IMR-90 (cell line): ENCODE data around the gene ANP32B. TPM values are rescaled to one million over a fixed set of nuclear protein-coding genes. Genes with fewer than 3 reads are reported as not detected.

Experiments
- ATAC-seq: fragments of 200-7000 bp; cut with Tn5 transposase; 2 replicates; pipeline ENCODE4 v1.9.1; 2020; ENCODE audit warnings: low read depth, mild to moderate bottlenecking, moderate library complexity
- BruUV-seq: library from RNA; stranded (reverse); fragments of 400-500 nt; replicated peaks from 2 replicates; lab custom pipeline; 2021; lab: Mats Ljungman, UMichigan
- CTCF ChIA-PET: fragments of 300-600 bp; formaldehyde crosslinking; extraction: SDS; loops from one replicate; lab custom pipeline; 2021; ENCODE audit warnings: antibody characterized with exemption; lab: Yijun Ruan, JAX
- POLR2A ChIA-PET: fragments of 300-600 bp; sonication (Branson Sonifier 250); formaldehyde crosslinking; loops from one replicate; lab custom pipeline; 2022; ENCODE audit warnings: antibody characterized with exemption; ENCODE audit not compliant: unreplicated experiment; lab: Charles Lee
- DNase-seq: peaks from one replicate; pipeline ENCODE4 v3.0.0; 2013
- H2AFZ ChIP-seq: replicated peaks from 2 replicates; pipeline ENCODE3; 2013; ENCODE audit warnings: low read length, mild to moderate bottlenecking; ENCODE audit not compliant: poor library complexity
- H2AK5ac ChIP-seq: 2 replicates; pipeline ENCODE4 v1.6.1; 2013; ENCODE audit warnings: low read depth, low read length, inconsistent platforms
- H2AK9ac ChIP-seq: replicated peaks from 2 replicates; pipeline ENCODE3; 2013; ENCODE audit warnings: mild to moderate bottlenecking, low read depth, low read length, moderate library complexity; ENCODE audit not compliant: poor library complexity
- H2BK120ac ChIP-seq: 2 replicates; pipeline ENCODE4 v1.6.1; 2013; ENCODE audit warnings: low read depth, low read length, inconsistent platforms
- H2BK15ac ChIP-seq: 3 replicates; pipeline ENCODE4 v1.6.1; 2013; ENCODE audit warnings: low read depth, low read length, inconsistent platforms
- H2BK20ac ChIP-seq: 2 replicates; pipeline ENCODE4 v1.6.1; 2013; ENCODE audit warnings: low read depth, mild to moderate bottlenecking, inconsistent platforms, low read length, moderate library complexity
- H2BK5ac ChIP-seq: 2 replicates; pipeline ENCODE4 v1.6.1; 2013; ENCODE audit warnings: mild to moderate bottlenecking, low read depth, low read length, inconsistent platforms; ENCODE audit not compliant: poor library complexity, severe bottlenecking
- H3K14ac ChIP-seq: replicated peaks from 2 replicates; pipeline ENCODE4 v1.6.1; 2013; ENCODE audit warnings: low read depth, low read length, inconsistent platforms
- H3K18ac ChIP-seq: 2 replicates; pipeline ENCODE4 v1.6.1; 2013; ENCODE audit warnings: low read depth, low read length, control low read depth
- H3K23ac ChIP-seq: 2 replicates; pipeline ENCODE4 v1.6.1; 2013; ENCODE audit warnings: low read depth, low read length, inconsistent platforms
- H3K27ac ChIP-seq: 2 replicates; pipeline ENCODE4 v1.5.1; 2013; ENCODE audit warnings: mild to moderate bottlenecking, control low read depth, low read length; ENCODE audit not compliant: insufficient read depth
- H3K27me3 ChIP-seq: 2 replicates; pipeline ENCODE4 v1.6.1; 2013; ENCODE audit warnings: low read length; ENCODE audit not compliant: control insufficient read depth, insufficient read depth
- H3K36me3 ChIP-seq: 2 replicates; pipeline ENCODE4 v1.6.1; 2013; ENCODE audit warnings: low read length, mixed read lengths; ENCODE audit not compliant: control insufficient read depth, insufficient read depth
- H3K4ac ChIP-seq: 2 replicates; pipeline ENCODE4 v1.6.1; 2013; ENCODE audit warnings: low read depth, low read length, inconsistent platforms
- H3K4me1 ChIP-seq: 2 replicates; pipeline ENCODE4 v1.6.1; 2013; ENCODE audit warnings: low read length, mixed read lengths; ENCODE audit not compliant: control insufficient read depth, insufficient read depth
- H3K4me2 ChIP-seq: 2 replicates; pipeline ENCODE4 v1.6.1; 2013; ENCODE audit warnings: low read depth, mild to moderate bottlenecking, control low read depth, low read length, moderate library complexity
- H3K4me3 ChIP-seq: 2 replicates; pipeline ENCODE4 v1.5.1; 2013; ENCODE audit warnings: low read depth, mild to moderate bottlenecking, control low read depth, low read length, moderate library complexity; ENCODE audit not compliant: insufficient read depth
- H3K56ac ChIP-seq: 2 replicates; pipeline ENCODE4 v1.6.1; 2013; ENCODE audit warnings: low read length, inconsistent platforms; ENCODE audit not compliant: insufficient read depth; ENCODE audit errors: extremely low read depth
- H3K79me1 ChIP-seq, 2 experiments: 2 replicates each; pipeline ENCODE4 v1.6.1; 2013; ENCODE audit warnings: low read length in 2 of 2, inconsistent platforms in 1 of 2, low read depth in 1 of 2
- H3K9ac ChIP-seq: 2 replicates; pipeline ENCODE4 v1.6.1; 2013; ENCODE audit warnings: low read depth, low read length, control low read depth
- H3K9me1 ChIP-seq: 2 replicates; pipeline ENCODE4 v1.6.1; 2013; ENCODE audit warnings: low read length, inconsistent platforms; ENCODE audit not compliant: insufficient read depth
- H3K9me3 ChIP-seq: 2 replicates; pipeline ENCODE4 v1.6.1; 2013; ENCODE audit warnings: low read length; ENCODE audit not compliant: control insufficient read depth, insufficient read depth
- H4K20me1 ChIP-seq: 2 replicates; pipeline ENCODE4 v1.6.1; 2013; ENCODE audit warnings: low read length, inconsistent platforms; ENCODE audit not compliant: insufficient read depth
- H4K5ac ChIP-seq: 2 replicates; pipeline ENCODE4 v1.6.1; 2013; ENCODE audit warnings: mild to moderate bottlenecking, low read depth, low read length, control low read depth
- H4K8ac ChIP-seq, 2 experiments: 2 replicates each; pipeline ENCODE4 v1.6.1; 2013; ENCODE audit warnings: low read depth in 2 of 2, low read length in 2 of 2, control low read depth in 1 of 2, inconsistent platforms in 1 of 2
- H4K91ac ChIP-seq: 2 replicates; pipeline ENCODE4 v1.6.1; 2013; ENCODE audit warnings: low read depth, low read length, inconsistent platforms; ENCODE audit not compliant: insufficient read depth
- BHLHE40 ChIP-seq: fragments of 150-350 bp; IDR thresholded peaks from 2 replicates; pipeline ENCODE4 v1.6.1; 2016; ENCODE audit warnings: mild to moderate bottlenecking, low read depth, low read length
- CEBPB ChIP-seq: IDR thresholded peaks from 2 replicates; pipeline ENCODE4 v1.6.1; 2012; ENCODE audit warnings: low read depth, low read length, improper control_type of control experiment
- CHD1 ChIP-seq: IDR thresholded peaks from 2 replicates; pipeline ENCODE4 v1.6.1; 2012; ENCODE audit warnings: low read depth, low read length, improper control_type of control experiment
- ELK1 ChIP-seq: fragments of 150-350 bp; IDR thresholded peaks from 2 replicates; pipeline ENCODE4 v1.6.1; 2016; ENCODE audit warnings: low read depth, mild to moderate bottlenecking, low read length, moderate library complexity, borderline replicate concordance
- FOS ChIP-seq: fragments of 150-350 bp; IDR thresholded peaks from 2 replicates; pipeline ENCODE4 v1.6.1; 2016; ENCODE audit warnings: low read depth, low read length
- MAFK ChIP-seq: IDR thresholded peaks from 2 replicates; pipeline ENCODE4 v1.6.1; 2012; ENCODE audit warnings: low read depth, low read length, improper control_type of control experiment
- MAZ ChIP-seq: IDR thresholded peaks from 2 replicates; pipeline ENCODE4 v1.6.1; 2012; ENCODE audit warnings: low read depth, mild to moderate bottlenecking, low read length, improper control_type of control experiment, moderate library complexity, borderline replicate concordance
- MXI1 ChIP-seq: IDR thresholded peaks from 2 replicates; pipeline ENCODE4 v1.6.1; 2012; ENCODE audit warnings: low read depth, mild to moderate bottlenecking, low read length, moderate library complexity, borderline replicate concordance
- NFE2L2 ChIP-seq: fragments of 150-350 bp; IDR thresholded peaks from 2 replicates; pipeline ENCODE4 v1.6.1; 2016; ENCODE audit warnings: low read depth, mild to moderate bottlenecking, low read length
- POLR2A ChIP-seq: IDR thresholded peaks from 2 replicates; pipeline ENCODE4 v1.6.1; 2012; ENCODE audit warnings: mild to moderate bottlenecking, low read depth, low read length
- RAD21 ChIP-seq: IDR thresholded peaks from 2 replicates; pipeline ENCODE4 v1.6.1; 2012; ENCODE audit warnings: low read length, improper control_type of control experiment
- RCOR1 ChIP-seq: IDR thresholded peaks from 2 replicates; pipeline ENCODE4 v1.6.1; 2012; ENCODE audit warnings: mild to moderate bottlenecking, low read length, improper control_type of control experiment; ENCODE audit not compliant: insufficient replicate concordance
- RFX5 ChIP-seq: IDR thresholded peaks from 2 replicates; pipeline ENCODE4 v1.8.0; 2012; ENCODE audit warnings: low read depth, mild to moderate bottlenecking, low read length, moderate library complexity
- SMC3 ChIP-seq: fragments of 150-350 bp; IDR thresholded peaks from 2 replicates; pipeline ENCODE4 v1.6.1; 2016; ENCODE audit warnings: low read depth, mild to moderate bottlenecking, antibody characterized with exemption, low read length, moderate library complexity
- USF2 ChIP-seq: fragments of 150-350 bp; IDR thresholded peaks from 2 replicates; pipeline ENCODE4 v1.6.1; 2017; ENCODE audit warnings: mild to moderate bottlenecking, antibody characterized with exemption, low read length, low read depth
- WGBS, 2 experiments: methylation state at CpG; one replicate each; pipeline versions ENCODE4 v1.1.5 to v1.1.7; 2013; ENCODE audit warnings: missing lambda C conversion rate in 2 of 2; ENCODE audit not compliant: insufficient read length in 1 of 2; ENCODE audit errors: extremely low coverage in 2 of 2; 5-methylcytosine and 5-hydroxymethylcytosine counted together
- dilution Hi-C: fragments of 300-500 bp; cut with HindIII; formaldehyde crosslinking; loops from one replicate; pipeline ENCODE4 v1.14.3; 2018; ENCODE audit warnings: low sequenced_read_pairs; ENCODE audit not compliant: unreplicated experiment
- in situ Hi-C: fragments of 300-500 bp; cut with MboI; formaldehyde crosslinking; loops from 3 replicates; pipeline ENCODE4 v1.14.3; 2019; ENCODE audit warnings: low sequenced_read_pairs, inconsistent platforms, mixed read lengths
- intact Hi-C: fragments of 100-400 bp; cut with micrococcal nuclease; formaldehyde crosslinking; loops from 2 replicates; pipeline ENCODE4 v1.10.0; 2022
- polyA plus RNA-seq, 3 experiments: library from polyadenylated mRNA; depleted of rRNA; stranded (reverse); fragments of >200 nt; gene quantifications; 2 replicates each; pipeline ENCODE4 v1.2.3, GENCODE V29; 2012; ENCODE audit warnings: low replicate concordance in 1 of 3
- total RNA-seq: library from RNA; depleted of rRNA; stranded (reverse); fragments of >200 nt; gene quantifications from 2 replicates; pipeline ENCODE4 v1.2.3, GENCODE V29; 2012
- TF ChIP-seq, protein P1 (sequence below): conservative IDR thresholded peaks from 2 replicates; pipeline ENCODE4 v1.5.1; 2012; ENCODE audit warnings: mild to moderate bottlenecking, low read depth, low read length, improper control_type of control experiment

The ANP32B gene
- total and polyA plus RNA-seq, 2 of the 4 experiments (the other 2 are of a cell fraction): 3.9 to 46.8 TPM

- Histone ChIP-seq H2BK20ac (no peak overlapping the region), H3K27me3 (no peaks in the 10 kb centered on the region), H2AK5ac (no peak overlapping the region), H3K56ac (no peak overlapping the region), H2BK15ac (no peak overlapping the region), H3K14ac (no peak overlapping the region), H3K4me1 (no peaks in the 10 kb centered on the region), H3K79me1 (no peaks in the 10 kb centered on the region), H2AFZ (no peak overlapping the region), H3K27ac (no peak overlapping the region), H3K23ac (no peak overlapping the region), H4K5ac (no peak overlapping the region), H3K18ac (no peak overlapping the region), H3K9me1 (no peaks in the 10 kb centered on the region), H4K20me1 (no peaks in the 10 kb centered on the region), H2BK5ac (no peak overlapping the region), H2BK120ac (no peak overlapping the region), H3K9me3 (no peaks in the 10 kb centered on the region), H4K8ac (no peak overlapping the region), H3K4me2 (no peak overlapping the region), H3K4me3 (no peak overlapping the region), H3K9ac (no peak overlapping the region), H3K4ac (no peak overlapping the region), H2AK9ac (no peak overlapping the region), H4K91ac (no peak overlapping the region), H3K36me3 (no peaks in the 10 kb centered on the region)
- ChIA-PET POLR2A (interaction anchor here (0.7 kb wide), 1 partner anchor 9 kb away, joined by 7 read pairs; the partner anchor contains the start of gene NANS), CTCF (interaction anchor here (0.7 kb wide), 1 partner anchor 1039 kb away, joined by 3 read pairs; no protein-coding TSS in a partner anchor)
- DNase-seq: no peak
- intact Hi-C loops (no loop called here), dilution Hi-C loops (no loop called here), in situ Hi-C loops (no loop called here)
- no peak for ATAC-seq
- BruUV-seq: no TSS peak
- WGBS, 2 experiments: no CpG with 5 or more reads among the region's 5 CpGs
- no peak for TF ChIP-seq USF2
- TF ChIP-seq MXI1: no peak
- no peak for TF ChIP-seq RCOR1
- TF ChIP-seq NFE2L2: no peak
- no peak for TF ChIP-seq MAFK
- TF ChIP-seq MAZ: no peak
- no peak for TF ChIP-seq ELK1
- TF ChIP-seq CHD1: no peak
- no peak for TF ChIP-seq FOS
- TF ChIP-seq, protein P1, sequence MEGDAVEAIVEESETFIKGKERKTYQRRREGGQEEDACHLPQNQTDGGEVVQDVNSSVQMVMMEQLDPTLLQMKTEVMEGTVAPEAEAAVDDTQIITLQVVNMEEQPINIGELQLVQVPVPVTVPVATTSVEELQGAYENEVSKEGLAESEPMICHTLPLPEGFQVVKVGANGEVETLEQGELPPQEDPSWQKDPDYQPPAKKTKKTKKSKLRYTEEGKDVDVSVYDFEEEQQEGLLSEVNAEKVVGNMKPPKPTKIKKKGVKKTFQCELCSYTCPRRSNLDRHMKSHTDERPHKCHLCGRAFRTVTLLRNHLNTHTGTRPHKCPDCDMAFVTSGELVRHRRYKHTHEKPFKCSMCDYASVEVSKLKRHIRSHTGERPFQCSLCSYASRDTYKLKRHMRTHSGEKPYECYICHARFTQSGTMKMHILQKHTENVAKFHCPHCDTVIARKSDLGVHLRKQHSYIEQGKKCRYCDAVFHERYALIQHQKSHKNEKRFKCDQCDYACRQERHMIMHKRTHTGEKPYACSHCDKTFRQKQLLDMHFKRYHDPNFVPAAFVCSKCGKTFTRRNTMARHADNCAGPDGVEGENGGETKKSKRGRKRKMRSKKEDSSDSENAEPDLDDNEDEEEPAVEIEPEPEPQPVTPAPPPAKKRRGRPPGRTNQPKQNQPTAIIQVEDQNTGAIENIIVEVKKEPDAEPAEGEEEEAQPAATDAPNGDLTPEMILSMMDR: no peak
- TF ChIP-seq RFX5: no peak
- no peak for TF ChIP-seq BHLHE40
- TF ChIP-seq CEBPB: no peak
- no peak for TF ChIP-seq SMC3
- TF ChIP-seq RAD21: no peak
- no peak for TF ChIP-seq POLR2A
Measured at GRCh38 chr9:98047002-98047401, 63.9 kb downstream of the ANP32B start.
